Brain microvascular endothelial cell (primary cell): ENCODE data around the gene PIGU.
A peak's percentile ranks its signal among the peaks of the same experiment; 100 is the strongest.

ENCODE experiments used
- DNase-seq: peaks from one replicate; pipeline ENCODE4 v3.0.0-alpha.2; 2020
- H3K27ac ChIP-seq: fragments of 250-450 bp; sonication (Bioruptor Pico); 2 replicates; pipeline ENCODE4 v1.5.1; 2020; ENCODE audit warnings: mild to moderate bottlenecking, moderate library complexity
- H3K27me3 ChIP-seq: fragments of 250-450 bp; sonication (Bioruptor Pico); replicated peaks from 2 replicates; pipeline ENCODE4 v1.5.1; 2020; ENCODE audit warnings: mild to moderate bottlenecking
- H3K36me3 ChIP-seq: fragments of 250-450 bp; sonication (Bioruptor Pico); replicated peaks from 2 replicates; pipeline ENCODE4 v1.5.1; 2020; ENCODE audit warnings: mild to moderate bottlenecking
- H3K4me3 ChIP-seq: 2 replicates; pipeline ENCODE4 v1.5.1; 2011; ENCODE audit warnings: low read depth, mild to moderate bottlenecking, control low read depth, low read length, moderate library complexity
- CTCF ChIP-seq: IDR thresholded peaks from 2 replicates; pipeline ENCODE4 v1.5.1; 2011; ENCODE audit warnings: low read depth, mild to moderate bottlenecking, moderate library complexity, low read length, control low read depth, inconsistent platforms; ENCODE audit errors: missing control alignments
- in situ Hi-C: cut with HindIII; loops from 2 replicates; pipeline ENCODE4 v1.10.0; 2017; ENCODE audit warnings: low sequenced_read_pairs, low pct_ligation_motif_present

The PIGU gene

DNA sequence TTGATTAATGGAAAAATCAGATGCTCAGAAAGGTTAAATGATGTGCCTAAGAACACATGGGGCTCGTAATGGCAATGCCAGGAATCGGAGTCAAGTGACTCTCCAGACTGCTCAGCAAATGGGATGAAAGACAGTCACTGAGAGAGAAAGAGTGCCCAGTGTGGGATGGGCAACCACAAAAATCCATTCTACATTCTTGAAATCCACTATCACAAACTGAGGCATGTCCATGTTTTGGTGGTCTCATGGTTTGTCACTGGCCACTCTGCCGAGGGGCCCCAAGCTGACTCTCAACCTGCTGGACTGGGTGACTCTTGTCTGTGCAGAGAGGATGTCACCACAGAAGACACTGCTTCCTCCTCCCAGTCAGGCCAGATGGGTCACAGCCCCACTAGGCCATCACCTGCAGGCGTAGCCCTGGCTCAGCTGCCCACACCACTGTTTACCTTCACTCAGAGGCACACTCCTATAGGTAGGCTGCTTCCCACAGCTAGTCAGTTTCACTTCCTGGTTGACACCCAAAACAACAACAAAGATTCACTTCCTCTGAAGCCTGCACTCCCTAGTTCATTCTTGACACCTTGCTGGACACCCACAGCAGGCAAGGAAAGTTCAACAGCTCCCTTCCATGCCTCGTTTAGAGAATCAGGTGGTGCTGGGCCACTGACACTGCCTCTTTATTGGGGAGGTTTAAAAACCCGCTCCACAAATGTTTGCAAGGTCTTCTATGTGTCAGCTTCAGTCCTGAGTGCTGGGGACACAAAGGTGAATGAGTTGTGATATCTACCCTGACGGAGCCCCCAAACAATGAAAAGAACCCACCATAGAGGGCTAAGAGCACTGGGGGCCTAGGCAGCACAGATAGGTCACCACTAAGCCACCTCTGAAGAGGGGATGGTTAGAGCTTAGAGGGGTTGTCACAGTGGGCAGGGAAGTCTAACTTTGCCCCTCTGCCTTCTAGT is 96.6 kb downstream of the PIGU start:
- H3K27ac ChIP-seq: no peak overlapping the region
- H3K36me3 ChIP-seq: peaks cover 3% of the 10 kb centered on the region
- no peak for TF ChIP-seq CTCF
- in situ Hi-C loops: no loop called here
- no peaks in the 10 kb centered on the region for H3K27me3 ChIP-seq
- DNase-seq: no peak
- no peak overlapping the region for H3K4me3 ChIP-seq

DNA sequence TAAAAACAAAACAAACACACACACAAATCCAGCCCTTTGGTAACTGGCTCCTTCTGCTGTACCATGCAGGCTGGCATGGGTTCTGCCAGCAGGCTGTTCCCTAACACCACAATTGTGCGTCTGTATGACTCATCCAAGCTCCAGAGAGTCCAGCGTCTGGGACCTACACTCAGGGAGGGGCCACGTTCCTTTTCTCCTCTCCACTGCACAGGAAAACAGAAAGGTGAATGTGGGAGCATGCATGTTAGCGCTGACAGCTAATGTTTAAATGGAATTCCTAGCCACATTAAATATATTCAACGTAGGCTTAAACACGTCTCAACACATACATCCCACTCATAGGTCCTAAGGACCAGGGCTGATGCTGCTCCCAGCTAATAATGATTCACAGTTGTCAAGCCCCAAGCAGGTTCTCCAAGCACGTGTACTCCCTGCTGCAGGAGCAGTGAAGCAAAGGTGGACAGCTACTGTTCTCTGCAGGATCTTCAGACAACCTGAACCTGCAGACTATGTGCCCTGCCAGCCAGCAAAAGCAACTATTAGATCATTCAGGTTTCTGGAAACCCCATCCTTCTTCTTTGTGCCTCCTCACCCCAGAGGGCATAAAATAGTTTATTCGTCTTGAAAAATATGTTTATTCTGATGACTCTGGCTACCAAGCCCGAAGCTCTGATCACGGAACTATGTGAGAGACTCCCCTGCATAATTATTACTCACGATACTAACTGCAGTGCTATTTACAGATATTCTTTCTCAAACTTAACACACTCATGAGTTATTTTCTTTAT is 97.5 kb downstream of the PIGU start:
- no peak overlapping the region for H3K27ac ChIP-seq
- in situ Hi-C loops: no loop called here
- DNase-seq: peak; percentile 77

DNA sequence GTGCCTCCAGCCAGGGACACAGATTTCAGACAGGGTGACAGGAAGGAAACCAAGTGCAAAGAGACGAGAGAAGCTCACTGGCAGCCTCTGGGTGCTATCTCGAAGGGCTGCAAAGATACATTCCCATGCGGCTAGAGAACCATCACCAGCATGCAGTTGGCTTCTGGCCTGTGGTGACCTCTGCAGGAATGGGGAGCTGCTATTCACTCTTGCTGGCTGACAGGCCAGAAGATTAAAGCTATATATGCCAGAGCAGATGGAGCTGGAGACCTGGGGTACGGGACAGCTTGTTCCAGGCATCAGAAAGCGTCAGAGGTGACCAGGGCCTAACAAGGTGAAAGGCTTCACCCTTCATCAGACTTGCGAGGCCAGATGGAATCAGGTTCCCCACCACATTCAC is 98.4 kb downstream of the PIGU start:
- Histone ChIP-seq H3K27ac (no peak overlapping the region), H3K4me3 (no peak overlapping the region), H3K27me3 (no peaks in the 10 kb centered on the region), H3K36me3 (no peaks in the 10 kb centered on the region)
- no peak for DNase-seq
- no peak for TF ChIP-seq CTCF
- in situ Hi-C loops: no loop called here

More for the DNA sequence above, 97.5 kb downstream of the PIGU start:
- H3K36me3 ChIP-seq: no peaks in the 10 kb centered on the region
- H3K4me3 ChIP-seq: no peak overlapping the region
- peak; percentile 85 for TF ChIP-seq CTCF
- H3K27me3 ChIP-seq: no peaks in the 10 kb centered on the region

GRCh38 chr20:34578025-34578424 is 98.9 kb downstream of the PIGU start:
- in situ Hi-C loops: no loop called here
- Histone ChIP-seq H3K36me3 (no peaks in the 10 kb centered on the region), H3K27me3 (no peaks in the 10 kb centered on the region), H3K4me3 (no peak overlapping the region), H3K27ac (no peak overlapping the region)
- TF ChIP-seq CTCF: no peak
- DNase-seq: no peak

DNA sequence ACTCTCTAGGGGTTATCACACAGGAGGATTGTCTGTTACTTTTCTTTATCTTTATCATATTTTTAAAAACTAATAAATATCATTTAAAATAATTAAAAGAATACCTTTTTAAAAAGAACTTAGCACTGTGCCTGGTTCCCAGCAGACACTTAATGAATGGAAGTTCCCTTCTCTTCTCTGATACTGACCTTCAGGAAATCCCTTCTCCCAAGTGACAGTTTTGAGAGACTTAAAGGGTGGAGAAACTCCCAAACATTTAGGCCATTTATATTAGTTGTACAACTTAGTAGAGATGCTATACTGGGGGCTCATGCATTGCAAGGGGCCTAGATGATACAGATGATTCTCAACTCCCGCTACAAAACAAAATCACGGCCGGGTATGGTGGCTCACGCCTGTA is 99.8 kb downstream of the PIGU start:
- no peak overlapping the region for H3K27ac ChIP-seq
- no peaks in the 10 kb centered on the region for H3K27me3 ChIP-seq
- H3K4me3 ChIP-seq: no peak overlapping the region
- in situ Hi-C loops: no loop called here
- no peak for DNase-seq
- no peak for TF ChIP-seq CTCF
- H3K36me3 ChIP-seq: no peaks in the 10 kb centered on the region
